H1 (cell line): ENCODE data around the gene CHST3.

Source experiments
- CTCF ChIP-seq, 3 experiments: IDR thresholded peaks; 1 replicate in 2 of 3; 2 replicates in 1 of 3; pipeline versions ENCODE4 v1.5.1 to v1.6.1; 2011; ENCODE audit warnings: low read length in 3 of 3, mild to moderate bottlenecking in 3 of 3, inconsistent platforms in 2 of 3, low read depth in 1 of 3, moderate library complexity in 1 of 3; ENCODE audit not compliant: insufficient read depth in 1 of 3; ENCODE audit errors: control extremely low read depth in 1 of 3
- EP300 ChIP-seq, 2 experiments: IDR thresholded peaks; 1 replicate in 1 of 2; 2 replicates in 1 of 2; pipeline ENCODE4 v1.6.1; 2011 to 2012; ENCODE audit warnings: low read depth in 2 of 2, low read length in 2 of 2, mild to moderate bottlenecking in 2 of 2, borderline replicate concordance in 1 of 2, inconsistent platforms in 1 of 2, moderate library complexity in 1 of 2
- GTF2F1 ChIP-seq: IDR thresholded peaks from 2 replicates; pipeline ENCODE4 v1.6.1; 2012; ENCODE audit warnings: low read depth, low read length, improper control_type of control experiment, borderline replicate concordance

- TF ChIP-seq GTF2F1 (no peak), CTCF (IDR thresholded peaks at IDR 0.05; ENCODE audit: control extremely low read depth in 1 of 3, insufficient read depth in 1 of 3, low read depth in 1 of 3, low read length in 3 of 3) (no peak), EP300 (IDR thresholded peaks at IDR 0.05; ENCODE audit: borderline replicate concordance in 1 of 2, low read depth in 2 of 2, low read length in 2 of 2) (no peak)
These were observed 36.8 kb downstream of the CHST3 start for GRCh38 chr10:72001033-72001395.
